Trophoblast cell (in vitro differentiated cells and primary cell): ENCODE results near the gene CSDE1. TPM values are rescaled to one million over a fixed set of nuclear protein-coding genes. Genes with fewer than 3 reads are reported as not detected.
A peak's percentile ranks its signal among the peaks of the same experiment; 100 is the strongest.
"Not testable (repeated sequence)": the region's sequence is repeated elsewhere in the genome, so short reads cannot be mapped to it uniquely, and the experiment has no call there.

ENCODE experiments used
- DNase-seq, 2 donors: peaks; one replicate each; pipeline ENCODE4 v3.0.0-alpha.2; 2016
- H2AFZ ChIP-seq: 2 replicates; pipeline ENCODE4 v1.6.1; 2013; ENCODE audit warnings: low read length, moderate library complexity, mild to moderate bottlenecking; ENCODE audit not compliant: insufficient read depth, poor library complexity
- H2AK5ac ChIP-seq: 2 replicates; pipeline ENCODE4 v1.6.1; 2013; ENCODE audit warnings: mild to moderate bottlenecking, low read length
- H2BK120ac ChIP-seq: 2 replicates; pipeline ENCODE4 v1.6.1; 2013; ENCODE audit warnings: low read length, mild to moderate bottlenecking, moderate library complexity; ENCODE audit not compliant: insufficient read depth, poor library complexity
- H2BK12ac ChIP-seq: 2 replicates; pipeline ENCODE4 v1.6.1; 2013; ENCODE audit warnings: mild to moderate bottlenecking, low read length, moderate library complexity
- H2BK5ac ChIP-seq: 2 replicates; pipeline ENCODE4 v1.6.1; 2013; ENCODE audit warnings: low read length, low read depth, moderate library complexity, mild to moderate bottlenecking; ENCODE audit not compliant: poor library complexity
- H3K14ac ChIP-seq: 2 replicates; pipeline ENCODE4 v1.6.1; 2013; ENCODE audit warnings: mild to moderate bottlenecking, low read length
- H3K18ac ChIP-seq: 2 replicates; pipeline ENCODE4 v1.6.1; 2013; ENCODE audit warnings: mild to moderate bottlenecking, low read length
- H3K23ac ChIP-seq: 2 replicates; pipeline ENCODE4 v1.6.1; 2013; ENCODE audit warnings: low read length
- H3K27ac ChIP-seq: 2 replicates; pipeline ENCODE4 v1.5.1; 2013; ENCODE audit warnings: low read depth, mild to moderate bottlenecking, inconsistent platforms, low read length, moderate library complexity
- H3K27me3 ChIP-seq: 2 replicates; pipeline ENCODE4 v1.6.1; 2013; ENCODE audit warnings: inconsistent platforms, mild to moderate bottlenecking, low read length, moderate library complexity; ENCODE audit not compliant: insufficient read depth
- H3K36me3 ChIP-seq, 2 experiments: 1 replicate in 1 of 2; 2 replicates in 1 of 2; pipeline ENCODE4 v1.6.1; 2013; ENCODE audit warnings: low read length in 2 of 2, mild to moderate bottlenecking in 2 of 2, moderate library complexity in 1 of 2; ENCODE audit not compliant: insufficient read depth in 2 of 2, control insufficient read depth in 1 of 2
- H3K4ac ChIP-seq: 2 replicates; pipeline ENCODE4 v1.6.1; 2013; ENCODE audit warnings: low read depth, mild to moderate bottlenecking, low read length, moderate library complexity
- H3K4me1 ChIP-seq, 2 experiments: 1 replicate in 1 of 2; 2 replicates in 1 of 2; pipeline ENCODE4 v1.6.1; 2013; ENCODE audit warnings: low read length in 2 of 2, mild to moderate bottlenecking in 2 of 2, moderate library complexity in 1 of 2; ENCODE audit not compliant: insufficient read depth in 2 of 2, control insufficient read depth in 1 of 2
- H3K4me2 ChIP-seq: 2 replicates; pipeline ENCODE4 v1.6.1; 2013; ENCODE audit warnings: inconsistent platforms, mild to moderate bottlenecking, low read length, moderate library complexity
- H3K4me3 ChIP-seq: 2 replicates; pipeline ENCODE4 v1.5.1; 2013; ENCODE audit warnings: mild to moderate bottlenecking, low read depth, low read length, inconsistent platforms
- H3K79me1 ChIP-seq: one replicate; pipeline ENCODE4 v1.6.1; 2013; ENCODE audit warnings: low read length
- H3K79me2 ChIP-seq: 2 replicates; pipeline ENCODE4 v1.6.1; 2013; ENCODE audit warnings: low read length, mild to moderate bottlenecking; ENCODE audit not compliant: control insufficient read depth, insufficient read depth, poor library complexity
- H3K9ac ChIP-seq: 2 replicates; pipeline ENCODE4 v1.6.1; 2013; ENCODE audit warnings: mild to moderate bottlenecking, low read length
- H3K9me3 ChIP-seq: 2 replicates; pipeline ENCODE4 v1.6.1; 2013; ENCODE audit warnings: low read depth, mild to moderate bottlenecking, control low read depth, inconsistent platforms, low read length; ENCODE audit not compliant: insufficient read depth
- H4K12ac ChIP-seq: 2 replicates; pipeline ENCODE4 v1.6.1; 2013; ENCODE audit warnings: low read depth, mild to moderate bottlenecking, low read length, moderate library complexity
- H4K8ac ChIP-seq: 2 replicates; pipeline ENCODE4 v1.6.1; 2013; ENCODE audit warnings: low read depth, mild to moderate bottlenecking, low read length, moderate library complexity
- H4K91ac ChIP-seq: one replicate; pipeline ENCODE4 v1.6.1; 2013; ENCODE audit warnings: low read depth, mild to moderate bottlenecking, low read length, moderate library complexity
- WGBS: extraction: QIAGEN DNeasy Blood & Tissue Kit; methylation state at CpG from one replicate; pipeline ENCODE4 v1.1.7; 2013; ENCODE audit warnings: missing lambda C conversion rate; ENCODE audit not compliant: insufficient read length, insufficient coverage; ENCODE audit errors: extremely low coverage; 5-methylcytosine and 5-hydroxymethylcytosine counted together
- polyA plus RNA-seq: library from polyadenylated mRNA; stranded (reverse); fragments of 200-250 nt; gene quantifications from 2 replicates; pipeline ENCODE4 v1.2.3, GENCODE V29; 2013

CSDE1 gene
- polyA plus RNA-seq: 405 and 420 TPM in 2 replicates

DNA sequence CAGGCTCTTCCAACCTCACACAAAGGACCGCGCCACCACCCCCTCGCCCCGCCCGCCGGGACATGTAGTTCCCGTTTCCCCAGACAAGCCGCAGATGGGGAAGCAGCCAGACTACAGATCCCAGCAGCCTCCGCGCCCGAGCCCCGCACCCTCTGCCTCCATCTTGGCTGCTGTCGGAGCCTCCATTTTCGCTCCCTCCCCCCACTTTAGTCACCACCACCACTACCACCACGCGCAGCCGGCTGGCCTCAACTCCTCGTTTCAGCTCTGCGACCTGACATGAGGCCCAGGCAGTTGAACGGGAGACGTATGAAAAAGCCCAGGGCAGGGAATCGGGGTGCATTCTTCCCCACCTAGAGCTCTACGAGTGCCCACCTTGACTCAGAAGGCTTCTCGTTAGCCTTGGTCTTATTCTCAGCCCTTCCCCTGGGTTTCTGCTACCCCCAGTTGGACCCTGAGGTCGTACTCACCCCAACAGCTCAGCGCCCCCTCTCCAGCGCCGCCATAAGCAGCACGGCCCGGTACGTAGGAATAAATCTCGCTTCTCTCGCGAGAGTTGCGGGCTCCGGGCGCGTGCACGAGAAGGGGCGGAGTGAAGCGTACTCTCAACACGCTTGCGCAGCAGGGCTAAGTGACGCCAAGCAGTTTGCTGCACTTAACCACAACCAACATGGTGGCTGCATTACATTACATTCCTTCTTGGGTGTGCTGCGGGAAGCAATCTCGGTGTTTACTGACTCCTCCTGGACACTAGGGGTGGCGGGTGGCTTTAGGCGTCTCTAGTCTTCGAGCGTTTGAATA lies at the start of gene CSDE1:
CSDE1 (minus strand) TSS at position 530 of the 801 bp plus-strand sequence. CDS start 18,094 bp downstream, outside the sequence.
- Histone ChIP-seq H3K9ac (peak within 1 kb of the TSS; percentile 95), H4K12ac (peak within 1 kb of the TSS; percentile 97), H2BK120ac (peak within 1 kb of the TSS; percentile 93), H4K8ac (peak within 1 kb of the TSS; percentile 97), H3K79me2 (peaks cover 22% of the 10 kb centered on the region), H3K9me3 (no peaks in the 10 kb centered on the region), H3K79me1 (peaks cover 8% of the 10 kb centered on the region), H2AFZ (peak within 1 kb of the TSS; percentile 78), H4K91ac (peak within 1 kb of the TSS; percentile 99), H3K27me3 (no peaks in the 10 kb centered on the region), H2AK5ac (peak within 1 kb of the TSS; percentile 85), H3K36me3 (no peaks in the 10 kb centered on the region), H3K4me2 (peak within 1 kb of the TSS; percentile 62), H3K23ac (no peak within 1 kb of the TSS), H2BK12ac (no peak within 1 kb of the TSS), H3K4ac (peak within 1 kb of the TSS; percentile 100), H2BK5ac (peak within 1 kb of the TSS; percentile 94), H3K4me1 (peaks cover 0 to 4% of the 10 kb centered on the region in 2 experiments), H3K27ac (peak within 1 kb of the TSS; percentile 91), H3K18ac (peak within 1 kb of the TSS; percentile 92), H3K4me3 (peak within 1 kb of the TSS; percentile 97), H3K14ac (peak within 1 kb of the TSS; percentile 97)
- WGBS: no CpG with 5 or more reads among the region's 50 CpGs
- DNase-seq: peak; percentile 100

DNA sequence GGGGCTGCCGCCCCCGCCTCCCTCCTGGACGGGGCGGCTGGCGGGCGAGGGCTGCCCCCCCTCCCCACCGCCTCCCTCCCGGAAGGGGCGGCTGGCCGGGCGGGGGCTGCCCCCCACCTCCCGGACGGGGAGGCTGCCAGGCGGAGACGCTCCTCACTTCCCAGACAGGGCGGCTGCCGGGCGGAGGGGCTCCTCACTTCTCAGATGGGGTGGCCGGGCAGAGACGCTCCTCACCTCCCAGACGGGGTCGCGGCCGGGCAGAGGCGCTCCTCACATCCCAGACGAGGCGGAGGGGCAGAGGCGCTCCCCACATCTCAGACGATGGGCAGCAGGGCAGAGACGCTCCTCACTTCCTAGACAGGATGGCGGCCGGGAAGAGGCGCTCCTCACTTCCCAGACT lies 46.7 kb upstream of the CSDE1 start:
- not testable (repeated sequence) for H3K79me1 ChIP-seq, H2BK12ac ChIP-seq, H3K9ac ChIP-seq, H3K36me3 ChIP-seq, H4K91ac ChIP-seq, H4K12ac ChIP-seq, H4K8ac ChIP-seq, H3K79me2 ChIP-seq, H3K4me2 ChIP-seq, H3K27me3 ChIP-seq, H2AK5ac ChIP-seq, H3K4me1 ChIP-seq, H3K23ac ChIP-seq, H3K14ac ChIP-seq, H3K18ac ChIP-seq, H3K27ac ChIP-seq, H2BK5ac ChIP-seq, H3K4me3 ChIP-seq, H2AFZ ChIP-seq, DNase-seq, H3K9me3 ChIP-seq, H3K4ac ChIP-seq, H2BK120ac ChIP-seq
- WGBS: no CpG with 5 or more reads among the region's 33 CpGs

DNA sequence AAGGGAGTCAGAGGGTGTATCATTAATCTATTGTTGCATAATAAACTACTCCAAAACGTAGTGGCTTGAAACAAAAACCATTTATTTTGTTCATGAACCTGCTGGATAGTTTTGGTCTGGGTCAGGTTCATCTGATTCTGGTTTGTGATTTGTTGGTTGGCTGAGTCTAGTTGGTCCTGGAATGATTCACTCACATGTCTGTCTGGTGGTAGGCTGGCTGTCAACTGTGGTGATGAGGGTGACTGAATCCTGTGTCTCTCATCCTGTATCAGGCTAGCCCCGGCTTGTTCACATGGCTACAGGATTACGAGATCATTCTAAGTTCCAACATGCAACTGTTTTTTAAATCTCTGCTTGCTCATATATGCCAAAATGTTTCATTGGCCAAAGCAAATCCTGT lies 45.2 kb upstream of the CSDE1 start:
- H2BK12ac ChIP-seq: no peak overlapping the region
- no peak overlapping the region for H2AK5ac ChIP-seq
- H3K79me1 ChIP-seq: no peaks in the 10 kb centered on the region
- no peak overlapping the region for H2AFZ ChIP-seq
- DNase-seq: no peak
- H3K27ac ChIP-seq: no peak overlapping the region
- H4K8ac ChIP-seq: no peak overlapping the region
- H3K4ac ChIP-seq: no peak overlapping the region
- WGBS: no CpG with 5 or more reads among the region's 3 CpGs
- no peaks in the 10 kb centered on the region for H3K36me3 ChIP-seq
- no peak overlapping the region for H4K91ac ChIP-seq
- H3K4me2 ChIP-seq: no peak overlapping the region
- no peak overlapping the region for H3K23ac ChIP-seq
- H3K14ac ChIP-seq: no peak overlapping the region
- H3K4me1 ChIP-seq: no peaks in the 10 kb centered on the region
- no peak overlapping the region for H2BK5ac ChIP-seq
- H3K4me3 ChIP-seq: no peak overlapping the region
- peak overlapping the region; percentile 43 for H2BK120ac ChIP-seq
- no peak overlapping the region for H3K18ac ChIP-seq
- H3K79me2 ChIP-seq: no peaks in the 10 kb centered on the region
- H3K9me3 ChIP-seq: no peaks in the 10 kb centered on the region
- no peaks in the 10 kb centered on the region for H3K27me3 ChIP-seq
- no peak overlapping the region for H4K12ac ChIP-seq
- H3K9ac ChIP-seq: no peak overlapping the region

DNA sequence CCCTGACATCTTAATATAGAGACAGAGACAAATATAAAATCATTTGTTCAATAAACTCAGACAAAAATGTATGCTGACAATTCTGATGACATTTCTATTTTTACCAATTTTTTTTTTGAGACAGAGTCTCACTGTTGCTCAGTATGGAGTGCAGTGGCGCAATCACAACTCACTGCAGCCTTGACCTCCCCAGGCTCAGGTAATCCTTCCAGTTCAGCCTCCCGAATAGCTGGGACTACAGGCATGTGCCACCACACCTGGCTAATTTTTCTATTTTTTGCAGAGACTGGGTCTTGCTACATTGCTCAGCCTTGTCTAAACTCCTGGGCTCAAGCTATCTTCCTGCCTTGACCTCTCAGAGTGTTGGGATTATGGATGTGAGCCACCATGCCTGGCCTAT lies 36.3 kb upstream of the CSDE1 start:
- DNase-seq: no peak
- Histone ChIP-seq H2BK12ac (no peak overlapping the region), H3K18ac (no peak overlapping the region), H3K79me2 (no peaks in the 10 kb centered on the region), H3K4me1 (no peaks in the 10 kb centered on the region), H3K14ac (no peak overlapping the region), H3K27ac (no peak overlapping the region), H3K23ac (no peak overlapping the region), H2AK5ac (no peak overlapping the region), H4K91ac (no peak overlapping the region), H2BK120ac (no peak overlapping the region), H3K4me2 (no peak overlapping the region), H3K4ac (no peak overlapping the region), H3K9me3 (no peaks in the 10 kb centered on the region), H3K4me3 (no peak overlapping the region), H4K12ac (no peak overlapping the region), H3K27me3 (no peaks in the 10 kb centered on the region), H2BK5ac (no peak overlapping the region), H3K36me3 (no peaks in the 10 kb centered on the region), H3K79me1 (no peaks in the 10 kb centered on the region), H2AFZ (no peak overlapping the region), H3K9ac (no peak overlapping the region), H4K8ac (no peak overlapping the region)
- no CpG with 5 or more reads among the region's 2 CpGs for WGBS
